PC-9 (cell line): ENCODE measurements around the gene CAPN9. TPM values are rescaled to one million over a fixed set of nuclear protein-coding genes. Genes with fewer than 3 reads are reported as not detected.

ENCODE experiments used
- BruUV-seq: library from RNA; stranded (reverse); fragments of 400-500 nt; replicated peaks from 2 replicates; lab custom pipeline; 2021; lab: Mats Ljungman, UMichigan
- CTCF ChIA-PET: fragments of 300-600 bp; sonication (Branson Sonifier 250); formaldehyde crosslinking; loops from one replicate; lab custom pipeline; 2022; ENCODE audit warnings: antibody characterized with exemption; lab: Charles Lee
- POLR2A ChIA-PET: fragments of 300-600 bp; sonication (Branson Sonifier 250); formaldehyde crosslinking; loops from one replicate; lab custom pipeline; 2022; ENCODE audit warnings: antibody characterized with exemption; ENCODE audit not compliant: unreplicated experiment; lab: Charles Lee
- DNase-seq, 2 experiments: peaks; one replicate each; pipeline versions ENCODE4 v3.0.0 to v3.0.0-alpha.2; 2015 to 2022; ENCODE audit warnings: mixed read lengths in 1 of 2
- H2AFZ ChIP-seq: fragments of 200-600 bp; sonication (generic); 2 replicates; pipeline ENCODE4 v1.8.1; 2017; ENCODE audit warnings: antibody characterized with exemption
- H3F3A ChIP-seq: fragments of 200-600 bp; sonication (generic); 2 replicates; pipeline ENCODE4 v1.8.1; 2017; ENCODE audit warnings: antibody characterized with exemption, mild to moderate bottlenecking, low read depth; ENCODE audit not compliant: insufficient read depth
- H3K27ac ChIP-seq: fragments of 200-600 bp; sonication (generic); 2 replicates; pipeline ENCODE4 v1.6.1; 2016; ENCODE audit warnings: mixed run types
- H3K27me3 ChIP-seq: fragments of 200-600 bp; sonication (generic); 2 replicates; pipeline ENCODE4 v1.6.1; 2016; ENCODE audit warnings: low read depth, mixed run types; ENCODE audit not compliant: insufficient read depth
- H3K36me3 ChIP-seq: fragments of 200-600 bp; sonication (generic); 2 replicates; pipeline ENCODE4 v1.6.1; 2016; ENCODE audit warnings: low read depth, mixed run types
- H3K4me1 ChIP-seq: fragments of 200-600 bp; sonication (generic); replicated peaks from 2 replicates; pipeline ENCODE4 v1.6.1; 2016; ENCODE audit warnings: mixed run types; ENCODE audit not compliant: insufficient read depth
- H3K4me2 ChIP-seq: fragments of 200-600 bp; sonication (generic); 2 replicates; pipeline ENCODE4 v1.6.1; 2017; ENCODE audit warnings: mixed run types
- H3K4me3 ChIP-seq: fragments of 200-600 bp; sonication (generic); 2 replicates; pipeline ENCODE4 v1.6.1; 2016; ENCODE audit warnings: mixed run types
- H3K79me2 ChIP-seq: fragments of 200-600 bp; sonication (generic); 2 replicates; pipeline ENCODE4 v1.6.1; 2017; ENCODE audit warnings: low read depth, mixed run types
- H3K9me2 ChIP-seq: fragments of 200-600 bp; sonication (generic); 2 replicates; pipeline ENCODE4 v1.8.1; 2017; ENCODE audit warnings: mild to moderate bottlenecking; ENCODE audit not compliant: insufficient read depth
- H3K9me3 ChIP-seq: fragments of 200-600 bp; sonication (generic); 2 replicates; pipeline ENCODE4 v1.8.1; 2016; ENCODE audit warnings: low read depth; ENCODE audit not compliant: insufficient read depth
- H4K20me1 ChIP-seq: fragments of 200-600 bp; sonication (generic); 2 replicates; pipeline ENCODE4 v1.8.1; 2017; ENCODE audit not compliant: insufficient read depth
- CTCF ChIP-seq: fragments of 200-600 bp; sonication (generic); conservative IDR thresholded peaks from 2 replicates; pipeline ENCODE4 v1.6.1; 2017; ENCODE audit warnings: mixed run types, antibody characterized with exemption, mild to moderate bottlenecking, moderate library complexity
- EZH2 ChIP-seq: fragments of 200-600 bp; sonication (generic); IDR thresholded peaks from 2 replicates; pipeline ENCODE4 v1.8.0; 2017; ENCODE audit warnings: antibody characterized with exemption, low read depth
- intact Hi-C: fragments of 100-400 bp; cut with micrococcal nuclease; formaldehyde crosslinking; loops from one replicate; pipeline ENCODE4 v1.10.0; 2022; ENCODE audit not compliant: unreplicated experiment
- total RNA-seq: library from RNA; stranded (reverse); gene quantifications from 2 replicates; pipeline ENCODE4 v1.2.3, GENCODE V29; 2021

Gene CAPN9
- total RNA-seq, 1 experiment from 2014 or later: not detected

GRCh38 chr1:230781131-230781530, 33.9 kb downstream of the CAPN9 start:
- DNase-seq: no peak
- no peaks in the 10 kb centered on the region for H3K36me3 ChIP-seq
- no peak overlapping the region for H3K27ac ChIP-seq
- BruUV-seq: no TSS peak
- ChIA-PET POLR2A (no interaction called here), CTCF (no interaction called here)
- H3K27me3 ChIP-seq: peaks cover 62% of the 10 kb centered on the region
- no peak for TF ChIP-seq EZH2
- TF ChIP-seq CTCF: no peak
- no peak overlapping the region for H3K4me3 ChIP-seq
- H4K20me1 ChIP-seq: no peaks in the 10 kb centered on the region
- no peak overlapping the region for H3K4me2 ChIP-seq
- H3F3A ChIP-seq: no peaks in the 10 kb centered on the region
- intact Hi-C loops: no loop called here
- no peaks in the 10 kb centered on the region for H3K79me2 ChIP-seq
- H3K9me3 ChIP-seq: no peaks in the 10 kb centered on the region
- no peak overlapping the region for H2AFZ ChIP-seq
- no peaks in the 10 kb centered on the region for H3K9me2 ChIP-seq
- H3K4me1 ChIP-seq: no peaks in the 10 kb centered on the region

- Histone ChIP-seq H3K9me2 (no peaks in the 10 kb centered on the region), H3K4me1 (no peaks in the 10 kb centered on the region), H2AFZ (no peak overlapping the region), H3K79me2 (no peaks in the 10 kb centered on the region), H3K27me3 (peaks cover 58% of the 10 kb centered on the region), H4K20me1 (no peaks in the 10 kb centered on the region), H3K27ac (no peak overlapping the region), H3K9me3 (no peaks in the 10 kb centered on the region), H3K4me3 (no peak overlapping the region), H3K4me2 (no peak overlapping the region), H3K36me3 (no peaks in the 10 kb centered on the region), H3F3A (no peaks in the 10 kb centered on the region)
- ChIA-PET CTCF (no interaction called here), POLR2A (no interaction called here)
- DNase-seq: no peak
- intact Hi-C loops: no loop called here
- BruUV-seq: no TSS peak
- TF ChIP-seq EZH2: no peak
- TF ChIP-seq CTCF: no peak
Observed at GRCh38 chr1:230781594-230781993, 34.4 kb downstream of the CAPN9 start.

DNA sequence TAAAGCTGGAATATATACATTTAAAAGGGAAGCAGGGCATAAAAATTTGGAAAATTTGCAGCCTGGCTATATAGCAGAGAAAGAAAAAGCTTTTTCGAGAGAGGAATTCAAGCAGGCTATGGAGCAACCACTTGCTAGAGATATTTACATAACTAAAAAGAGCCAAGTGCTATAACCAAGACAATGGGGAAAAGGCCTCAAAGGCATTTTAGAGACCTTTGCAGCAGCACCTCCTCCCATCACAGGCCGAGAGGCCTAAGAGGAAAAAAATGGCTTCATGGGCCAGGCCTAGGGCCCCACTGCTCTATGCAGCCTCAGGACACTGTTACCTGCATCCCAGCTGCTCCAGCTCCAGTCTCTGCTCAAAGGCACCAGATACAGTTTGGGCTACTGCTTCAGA, 37.0 kb downstream of the CAPN9 start:
- Histone ChIP-seq H3K27me3 (peaks cover 38% of the 10 kb centered on the region), H3K9me2 (no peaks in the 10 kb centered on the region)

More for the DNA sequence above, 37.0 kb downstream of the CAPN9 start:
- H3K4me2 ChIP-seq: no peak overlapping the region
- H3K79me2 ChIP-seq: no peaks in the 10 kb centered on the region
- CTCF ChIA-PET: no interaction called here
- TF ChIP-seq CTCF (no peak), EZH2 (no peak)
- H3K4me1 ChIP-seq: no peaks in the 10 kb centered on the region
- H3K36me3 ChIP-seq: no peaks in the 10 kb centered on the region
- BruUV-seq: no TSS peak
- intact Hi-C loops: no loop called here
- H3K4me3 ChIP-seq: no peak overlapping the region
- H2AFZ ChIP-seq: no peak overlapping the region
- POLR2A ChIA-PET: no interaction called here
- H3K9me3 ChIP-seq: no peaks in the 10 kb centered on the region
- DNase-seq: no peak
- H3K27ac ChIP-seq: no peak overlapping the region
- no peaks in the 10 kb centered on the region for H4K20me1 ChIP-seq
- H3F3A ChIP-seq: no peaks in the 10 kb centered on the region
